NCI-H2107 treated with DMSO at 0.1 percent for 48 hours (cell line): ENCODE results near the gene FMNL1.
"Not testable (repeated sequence)": the region's sequence is repeated elsewhere in the genome, so short reads cannot be mapped to it uniquely, and the experiment has no call there.

Source experiments
- DNase-seq: peaks from one replicate; lab custom pipeline; 2025; ENCODE audit not compliant: unreplicated experiment; lab: John Stamatoyannopoulos, UW

FMNL1 gene, protein sequence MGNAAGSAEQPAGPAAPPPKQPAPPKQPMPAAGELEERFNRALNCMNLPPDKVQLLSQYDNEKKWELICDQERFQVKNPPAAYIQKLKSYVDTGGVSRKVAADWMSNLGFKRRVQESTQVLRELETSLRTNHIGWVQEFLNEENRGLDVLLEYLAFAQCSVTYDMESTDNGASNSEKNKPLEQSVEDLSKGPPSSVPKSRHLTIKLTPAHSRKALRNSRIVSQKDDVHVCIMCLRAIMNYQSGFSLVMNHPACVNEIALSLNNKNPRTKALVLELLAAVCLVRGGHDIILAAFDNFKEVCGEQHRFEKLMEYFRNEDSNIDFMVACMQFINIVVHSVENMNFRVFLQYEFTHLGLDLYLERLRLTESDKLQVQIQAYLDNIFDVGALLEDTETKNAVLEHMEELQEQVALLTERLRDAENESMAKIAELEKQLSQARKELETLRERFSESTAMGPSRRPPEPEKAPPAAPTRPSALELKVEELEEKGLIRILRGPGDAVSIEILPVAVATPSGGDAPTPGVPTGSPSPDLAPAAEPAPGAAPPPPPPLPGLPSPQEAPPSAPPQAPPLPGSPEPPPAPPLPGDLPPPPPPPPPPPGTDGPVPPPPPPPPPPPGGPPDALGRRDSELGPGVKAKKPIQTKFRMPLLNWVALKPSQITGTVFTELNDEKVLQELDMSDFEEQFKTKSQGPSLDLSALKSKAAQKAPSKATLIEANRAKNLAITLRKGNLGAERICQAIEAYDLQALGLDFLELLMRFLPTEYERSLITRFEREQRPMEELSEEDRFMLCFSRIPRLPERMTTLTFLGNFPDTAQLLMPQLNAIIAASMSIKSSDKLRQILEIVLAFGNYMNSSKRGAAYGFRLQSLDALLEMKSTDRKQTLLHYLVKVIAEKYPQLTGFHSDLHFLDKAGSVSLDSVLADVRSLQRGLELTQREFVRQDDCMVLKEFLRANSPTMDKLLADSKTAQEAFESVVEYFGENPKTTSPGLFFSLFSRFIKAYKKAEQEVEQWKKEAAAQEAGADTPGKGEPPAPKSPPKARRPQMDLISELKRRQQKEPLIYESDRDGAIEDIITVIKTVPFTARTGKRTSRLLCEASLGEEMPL

DNA sequence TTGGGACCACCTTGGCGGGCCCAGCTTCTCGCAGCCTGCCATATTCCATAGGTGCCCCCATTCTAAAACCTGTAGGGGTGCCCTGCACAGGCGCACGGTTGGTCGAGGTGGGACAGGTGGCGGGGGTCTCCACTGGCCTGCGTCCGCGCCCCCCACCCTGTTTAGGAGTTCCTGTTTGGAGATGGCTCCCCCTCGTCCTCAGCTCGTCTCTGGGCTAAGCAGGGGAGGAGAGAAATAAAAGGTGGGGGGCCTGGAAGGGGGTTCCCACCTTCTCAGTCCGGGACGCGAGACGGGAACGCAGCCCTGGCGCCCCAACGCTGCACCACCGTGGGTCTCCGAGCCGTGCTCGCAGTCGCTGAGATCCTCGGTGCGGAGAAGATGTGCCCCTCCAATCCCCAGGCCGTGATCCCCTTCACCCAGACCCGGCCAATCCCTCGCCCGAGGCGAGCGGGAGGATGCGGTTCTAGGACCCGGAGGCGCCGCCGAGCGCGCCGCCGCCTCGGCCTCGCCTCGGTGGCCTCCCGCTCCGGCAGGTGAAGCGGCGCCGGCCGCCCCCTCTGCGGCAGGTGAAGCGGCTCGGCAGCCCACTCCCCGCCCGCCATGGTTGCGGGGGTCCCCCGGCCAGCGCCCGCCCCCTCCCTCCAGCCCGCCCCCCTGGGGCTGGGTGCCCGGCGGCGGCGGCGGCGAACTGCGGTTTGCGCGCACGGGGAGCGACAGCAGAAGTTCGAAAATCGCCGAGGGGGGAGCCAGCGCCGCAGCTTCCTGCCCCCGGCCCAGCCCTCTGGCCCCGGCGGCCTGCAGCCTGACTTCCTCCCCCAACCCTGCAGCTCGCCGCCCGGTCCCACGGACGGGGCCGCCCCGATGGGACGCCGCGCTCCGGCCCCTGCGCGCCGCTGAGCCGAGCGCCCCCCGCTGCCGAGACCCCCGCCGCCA, at the start of gene FMNL1:
Gene FMNL1 (plus strand): TSS at position 805 of the 933 bp plus-strand sequence. CDS start 240 bp downstream, outside the sequence.
- DNase-seq, result no peak

DNA sequence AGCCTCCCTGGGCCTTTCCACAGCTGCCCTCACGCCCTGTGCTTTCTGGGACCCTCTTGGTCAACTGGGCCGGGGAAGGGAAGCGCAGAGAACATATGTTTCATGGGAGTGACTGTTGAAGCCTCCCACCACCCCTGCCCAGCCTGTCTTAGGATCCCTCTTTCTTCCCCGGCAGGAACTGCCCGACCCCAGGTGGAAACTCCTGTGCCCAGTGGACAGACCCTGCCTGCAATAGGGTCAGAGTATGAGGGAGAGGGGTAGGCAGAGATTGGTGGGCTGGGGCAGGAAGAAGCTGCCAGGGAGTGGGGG, 49.5 kb upstream of the FMNL1 start:
- no peak for DNase-seq

DNA sequence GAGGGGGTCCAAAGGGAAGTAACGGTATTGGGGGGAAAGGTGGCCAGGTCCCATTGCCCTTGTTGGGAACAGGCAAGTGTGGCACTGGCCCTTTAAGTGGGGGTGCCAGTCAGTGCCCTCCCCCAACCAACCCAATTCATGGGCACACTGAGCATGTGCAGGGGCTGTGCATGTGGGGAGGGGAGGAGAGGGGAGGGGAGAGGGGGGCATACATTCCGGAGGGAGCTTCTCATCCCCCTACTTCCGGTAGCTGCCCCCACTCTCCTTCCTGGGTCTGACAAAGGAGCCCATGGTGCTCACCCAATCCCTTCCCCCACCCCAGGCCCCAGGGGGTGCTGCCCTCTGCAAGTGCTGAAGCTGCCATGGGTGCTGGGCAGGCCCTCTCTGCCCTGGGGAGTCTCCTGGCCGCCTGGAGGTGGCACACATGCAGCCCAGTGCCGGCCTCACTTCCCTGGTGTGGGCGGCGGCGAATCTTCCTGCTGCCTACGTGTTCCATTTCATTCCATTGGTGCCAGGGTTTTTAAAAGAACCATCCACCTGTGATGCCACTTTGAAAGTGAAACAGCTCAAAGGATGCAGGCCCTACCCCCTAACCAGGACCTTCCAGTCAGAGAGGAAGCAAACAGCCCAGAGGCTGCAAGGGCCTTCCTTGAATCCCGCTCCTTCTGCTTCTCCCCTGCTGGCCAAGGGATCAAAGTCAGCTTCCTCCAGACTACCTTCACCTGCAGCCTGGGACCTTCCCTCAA, 49.0 kb upstream of the FMNL1 start:
- DNase-seq, result no peak

DNA sequence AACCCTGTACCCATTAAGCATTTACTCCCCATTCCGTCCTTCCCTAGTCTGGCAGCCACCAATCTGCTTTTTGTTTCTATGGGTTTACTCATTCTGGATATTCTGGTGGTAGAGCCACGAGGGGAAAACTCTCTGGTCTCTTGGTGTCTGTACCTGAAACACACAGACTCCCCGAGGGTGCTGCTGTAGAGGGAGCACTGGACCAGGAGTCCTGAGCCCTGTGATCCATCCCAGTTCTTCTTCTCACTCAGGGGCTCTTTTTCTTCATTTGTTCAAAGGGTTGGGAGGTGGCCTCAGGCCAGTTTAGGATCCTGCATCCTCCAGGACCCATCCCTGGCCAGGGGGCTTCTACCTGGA, 45.9 kb upstream of the FMNL1 start:
- no peak for DNase-seq

DNA sequence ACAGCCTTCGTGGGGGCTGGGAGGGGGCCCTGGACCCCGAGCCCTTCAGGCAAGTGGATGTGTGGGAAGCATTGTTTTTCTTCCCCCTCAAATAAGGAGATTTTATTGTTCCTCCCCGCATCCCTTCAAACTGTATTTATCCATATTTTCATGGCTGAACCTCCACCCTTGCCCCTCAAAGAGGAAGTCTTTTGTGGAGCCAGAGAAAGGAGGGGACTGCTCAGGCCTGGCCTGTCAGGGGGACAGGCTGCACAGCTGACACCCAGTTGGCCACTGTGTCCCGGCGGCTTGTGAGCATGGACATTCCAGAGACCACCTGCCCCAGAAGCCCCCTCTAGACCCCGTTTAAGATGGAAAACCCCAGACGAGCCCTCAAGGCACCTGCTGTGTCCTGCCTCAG, 44.1 kb upstream of the FMNL1 start:
- no peak for DNase-seq

DNA sequence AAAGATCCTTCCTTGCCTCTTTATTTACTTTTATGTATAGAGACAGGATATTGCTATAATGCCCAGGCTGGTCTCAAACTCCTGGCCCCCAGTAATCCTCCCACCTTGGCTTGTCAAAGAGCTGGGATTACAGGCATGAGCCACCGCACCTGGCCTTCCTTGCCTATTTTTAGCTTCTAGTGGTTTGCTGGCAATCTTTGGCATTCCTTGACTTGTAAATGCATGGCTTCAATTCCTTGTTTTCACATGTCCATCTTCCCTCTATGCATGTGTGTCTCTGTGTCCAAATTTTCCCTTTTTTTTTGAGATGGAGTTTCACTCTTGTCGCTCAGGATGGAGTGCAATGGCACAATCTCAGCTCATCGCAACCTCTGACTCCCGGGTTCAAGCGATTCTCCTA, 37.5 kb upstream of the FMNL1 start:
- DNase-seq, result no peak

DNA sequence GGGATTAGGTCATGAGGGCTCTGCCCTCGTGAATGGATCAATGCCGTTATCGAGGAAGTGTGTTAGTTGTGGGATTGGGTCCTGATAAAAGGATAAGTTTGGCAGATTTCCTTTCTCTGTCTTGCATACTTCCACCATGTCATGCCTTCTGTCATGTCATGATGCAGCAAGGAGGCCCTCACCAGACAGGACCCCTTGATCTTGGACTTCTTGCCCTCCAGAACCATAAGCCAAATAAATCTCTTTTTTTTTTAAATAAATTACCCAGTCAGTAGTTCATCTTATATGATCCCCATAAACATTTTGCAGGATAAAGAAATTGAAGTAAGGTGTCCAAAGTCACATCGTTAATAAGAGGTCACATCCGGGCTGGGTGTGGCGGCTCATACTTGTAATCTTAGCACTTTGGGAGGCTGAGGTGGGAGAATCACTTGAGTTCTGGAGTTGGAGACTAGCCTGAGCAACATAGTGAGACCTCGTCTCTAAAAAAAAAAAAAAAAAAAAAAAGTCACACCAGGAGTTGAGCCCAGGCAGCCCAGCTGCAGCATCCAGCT, 34.8 kb upstream of the FMNL1 start:
- no peak for DNase-seq

DNA sequence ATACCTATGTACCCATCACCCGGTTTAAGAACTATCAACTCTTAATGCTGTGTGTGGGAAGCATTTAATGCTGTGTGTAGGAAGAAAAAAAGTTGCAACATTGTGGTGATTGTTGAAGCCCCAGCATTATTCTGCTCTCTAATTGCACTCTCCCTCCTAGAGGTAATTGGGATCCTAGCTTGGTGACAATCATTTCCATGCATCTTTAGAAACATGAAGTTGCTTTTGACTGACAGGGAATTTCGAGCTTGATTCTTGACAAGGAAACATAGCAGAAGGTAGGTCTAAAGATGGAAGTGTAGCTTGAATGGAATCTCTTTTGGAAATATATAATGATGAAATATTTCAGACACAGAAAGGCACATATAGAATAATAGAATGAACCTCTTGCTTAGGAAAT, 32.7 kb upstream of the FMNL1 start:
- no peak for DNase-seq

DNA sequence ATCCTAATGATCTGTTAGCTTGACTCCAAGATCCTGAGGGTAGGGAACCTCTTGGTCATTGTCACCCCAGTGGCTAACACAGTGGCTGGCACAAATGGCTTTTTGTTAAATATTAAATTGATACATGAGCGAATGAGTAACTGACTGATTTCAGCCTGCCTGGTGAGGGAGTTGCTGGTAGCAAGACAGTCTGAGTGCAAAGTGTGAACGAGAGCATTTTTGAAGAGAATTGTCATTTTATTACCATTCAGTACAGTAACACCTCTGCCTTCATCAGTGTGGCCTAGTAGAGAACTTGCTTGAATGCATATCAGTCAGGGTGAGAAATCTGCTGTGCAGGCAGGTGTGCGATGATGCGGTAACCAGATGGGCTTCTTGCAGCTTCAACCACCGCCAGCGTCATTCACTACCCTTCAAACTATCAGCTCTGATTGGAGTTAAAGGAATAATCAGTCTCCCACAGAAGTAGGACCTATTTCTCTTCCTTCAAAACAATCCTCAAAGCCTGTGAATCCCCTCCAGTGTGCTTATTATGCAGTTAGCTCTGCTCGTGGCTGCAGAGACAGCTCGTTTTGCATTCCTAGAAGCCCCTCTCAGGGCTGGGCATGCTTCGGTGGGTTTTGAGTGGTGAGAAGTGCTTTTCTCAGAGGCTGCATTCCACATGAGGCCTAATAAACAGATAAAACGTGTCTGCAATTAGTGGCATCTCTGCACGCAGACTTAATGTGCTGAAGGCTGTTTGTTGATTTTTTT, 31.0 kb upstream of the FMNL1 start:
- DNase-seq, result no peak

DNA sequence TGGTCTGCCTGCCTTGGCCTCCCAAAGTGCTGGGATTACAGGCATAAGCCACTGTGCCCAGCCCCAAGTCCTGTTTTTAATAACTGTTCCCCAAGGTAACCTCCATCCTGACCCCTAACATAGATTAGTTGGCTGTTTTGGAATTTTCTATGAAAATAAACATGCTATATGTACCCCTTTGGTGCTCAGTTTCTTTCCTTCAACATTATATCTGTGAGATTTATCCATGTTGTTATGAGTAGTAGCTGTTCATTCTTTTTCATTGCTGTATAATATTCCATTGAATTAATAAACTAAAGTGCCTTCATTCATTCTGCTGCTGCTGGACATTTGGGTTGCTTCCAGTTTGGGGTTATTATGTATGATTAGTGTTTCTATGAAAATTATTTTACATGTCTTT, 26.3 kb upstream of the FMNL1 start:
- DNase-seq, result no peak

DNA sequence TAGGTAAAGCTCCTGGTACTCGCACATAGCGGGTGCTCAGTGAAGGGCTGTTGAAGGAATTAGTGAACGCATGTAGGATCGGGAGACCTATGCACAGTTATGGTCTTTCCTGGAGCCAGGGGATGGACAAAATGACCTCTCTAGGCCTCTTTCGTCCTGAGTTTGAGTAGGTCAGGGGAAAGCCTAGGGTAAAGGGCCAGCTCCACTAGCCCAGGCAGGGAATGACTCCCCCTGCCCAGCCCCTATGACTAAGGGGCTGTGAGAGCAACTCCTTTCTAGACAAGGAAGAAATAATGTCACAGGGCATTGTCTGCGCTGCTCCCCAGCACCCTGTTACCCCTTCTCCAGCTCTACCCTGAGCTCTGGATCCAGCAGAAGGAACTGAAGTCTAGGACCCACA, 24.6 kb upstream of the FMNL1 start:
- DNase-seq, result no peak

DNA sequence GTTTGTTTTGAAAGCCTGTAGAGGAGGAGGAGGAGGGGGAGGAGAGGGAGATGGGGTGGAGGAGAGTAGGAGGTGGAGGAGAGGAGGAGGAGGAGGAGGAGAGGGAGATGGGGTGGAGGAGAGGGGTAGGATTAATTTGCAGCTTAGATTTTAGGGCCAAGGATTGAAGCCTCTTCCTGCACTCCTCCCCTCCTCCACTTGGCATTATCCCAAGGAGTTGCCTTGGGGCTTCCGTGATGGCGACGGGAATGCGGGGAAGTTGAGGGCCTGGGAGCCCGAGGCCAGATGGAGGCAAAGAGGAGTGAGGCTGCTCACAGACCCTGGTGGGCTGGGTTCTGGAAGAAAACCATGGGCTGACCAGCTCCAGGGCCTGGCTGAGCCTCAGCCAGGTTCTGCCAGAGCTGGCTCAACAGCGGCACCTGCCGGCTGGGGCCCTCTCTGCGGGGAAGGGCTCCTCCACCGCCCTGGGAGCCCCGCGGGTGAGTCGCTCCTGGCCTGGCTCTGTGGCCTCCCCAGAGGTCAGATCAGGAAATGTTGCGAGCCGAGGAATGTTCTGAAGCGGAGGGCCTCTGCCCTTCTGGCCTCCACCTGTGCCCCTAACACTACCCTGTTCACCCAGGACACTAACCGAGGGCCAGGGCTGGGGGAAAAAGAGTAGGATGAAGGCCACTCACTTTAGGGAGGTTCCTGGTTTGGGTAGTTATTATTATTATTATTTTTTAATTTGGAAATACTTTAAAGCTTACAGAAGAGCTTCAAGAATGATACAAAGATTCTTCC, 23.9 kb upstream of the FMNL1 start:
- peak; percentile 52 for DNase-seq

DNA sequence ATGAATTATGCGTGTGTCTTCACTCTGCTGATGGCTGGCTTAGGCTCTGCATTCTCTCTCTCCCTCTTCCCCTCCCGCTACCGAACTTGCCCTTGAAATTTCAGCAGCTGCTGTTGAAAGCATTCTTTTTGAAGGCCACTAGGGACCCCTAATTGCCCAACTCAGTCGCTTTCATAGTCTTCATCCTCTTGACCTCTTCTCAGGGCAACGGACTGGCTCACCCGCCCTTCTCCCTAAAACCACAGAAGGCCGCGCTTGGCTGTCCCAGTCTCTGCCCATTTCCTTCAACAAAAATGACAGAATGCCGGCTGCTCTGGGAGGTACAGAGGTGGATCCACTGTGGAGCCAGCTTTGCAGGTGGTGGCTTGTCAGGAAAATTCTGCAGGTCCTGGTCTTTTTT, 21.0 kb upstream of the FMNL1 start:
- DNase-seq, result no peak

DNA sequence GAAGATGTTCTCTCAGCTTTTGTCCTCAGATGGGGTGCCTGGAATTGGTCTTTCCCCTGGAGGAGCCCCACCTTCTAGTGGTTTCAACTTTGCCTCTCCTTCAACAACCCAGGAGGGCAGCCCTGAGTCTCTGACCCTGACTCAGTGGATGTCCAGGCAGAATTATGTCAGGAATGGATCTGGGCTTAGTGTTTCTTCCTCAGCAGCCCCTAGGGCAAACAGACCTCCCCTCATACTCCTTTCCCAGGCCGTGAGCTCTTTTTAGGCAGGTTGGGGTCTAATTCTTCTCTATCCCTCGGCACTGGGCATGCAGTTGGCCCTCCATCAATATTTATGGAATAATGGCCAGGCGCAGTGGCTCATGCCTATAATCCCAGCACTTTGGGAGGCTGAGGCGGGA, 20.2 kb upstream of the FMNL1 start:
- DNase-seq, result no peak

DNA sequence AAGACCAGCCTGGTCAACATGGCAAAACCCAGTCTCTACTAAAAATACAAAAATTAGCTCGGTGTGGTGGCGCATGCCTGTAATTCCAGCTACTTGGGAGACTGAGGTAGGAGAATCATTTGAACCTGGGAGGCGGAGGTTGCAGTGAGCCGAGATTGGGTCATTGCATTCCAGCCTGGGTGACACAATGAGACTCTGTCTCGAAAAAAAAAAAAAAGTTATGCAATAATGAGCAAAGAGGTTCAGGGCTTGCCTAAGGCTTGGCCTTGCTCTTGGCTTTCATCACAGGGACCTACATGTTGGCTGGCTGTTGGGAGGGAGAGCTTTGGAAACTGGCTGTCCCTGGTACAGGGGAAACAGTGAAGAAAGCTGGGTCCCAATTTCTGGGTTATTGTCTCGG, 19.8 kb upstream of the FMNL1 start:
- not testable (repeated sequence) for DNase-seq

DNA sequence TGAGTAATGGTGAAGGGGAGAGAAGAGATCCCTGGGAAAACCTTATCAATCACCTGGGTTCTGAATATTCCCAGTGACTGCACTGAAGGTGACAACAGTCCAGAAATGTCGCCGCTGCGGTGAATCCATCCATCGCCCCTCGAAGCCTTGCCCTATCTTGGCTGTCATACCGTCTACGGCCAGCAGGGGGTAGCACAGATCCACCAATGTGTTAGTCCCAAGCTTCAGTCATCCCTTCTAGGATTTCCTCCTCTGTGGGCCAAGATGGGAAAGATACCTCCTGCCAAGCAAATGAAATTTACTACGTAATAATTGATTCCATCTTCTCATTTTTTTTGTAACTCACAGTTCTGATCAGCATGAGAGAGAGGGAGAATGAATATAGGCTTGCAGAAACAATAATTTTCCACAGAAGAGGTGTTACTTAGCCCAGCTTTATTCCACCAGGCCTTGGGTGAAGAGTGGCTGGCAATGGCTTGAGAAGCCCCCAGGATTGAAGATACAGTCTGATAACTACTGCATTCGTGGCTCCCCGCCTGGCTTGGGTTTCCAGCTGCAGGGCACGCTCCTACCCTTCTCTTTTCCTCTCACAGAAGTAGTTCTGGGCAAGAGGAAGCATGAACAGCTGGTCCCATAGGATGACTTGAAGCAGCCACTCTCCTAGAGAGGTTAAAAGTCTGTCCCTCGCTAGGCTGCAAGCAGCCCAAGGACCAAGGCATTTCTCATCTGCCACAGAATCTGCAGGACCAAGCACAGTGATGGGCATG, 2.6 kb upstream of the FMNL1 start:
- peak; percentile 77 for DNase-seq

DNA sequence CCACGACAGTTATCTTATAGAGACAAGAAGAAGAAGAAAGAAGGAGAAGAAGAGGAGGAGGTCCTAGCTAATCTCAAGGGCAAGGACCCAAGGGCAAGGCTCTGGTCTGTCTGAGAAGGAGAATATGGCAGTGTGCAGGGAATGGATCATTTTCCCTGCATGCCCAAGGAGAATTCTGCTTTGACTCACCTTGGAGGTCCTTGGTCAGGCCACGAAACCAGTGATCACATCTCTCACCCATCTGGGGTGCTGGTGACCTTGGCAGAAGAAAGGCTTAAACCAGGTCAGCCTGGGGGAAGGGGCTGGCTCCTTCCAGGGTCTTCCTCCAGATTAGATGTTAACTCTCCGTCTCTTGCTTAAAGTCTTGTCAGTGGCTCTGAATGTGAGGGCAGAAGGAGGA, 1.6 kb upstream of the FMNL1 start:
- no peak for DNase-seq

DNA sequence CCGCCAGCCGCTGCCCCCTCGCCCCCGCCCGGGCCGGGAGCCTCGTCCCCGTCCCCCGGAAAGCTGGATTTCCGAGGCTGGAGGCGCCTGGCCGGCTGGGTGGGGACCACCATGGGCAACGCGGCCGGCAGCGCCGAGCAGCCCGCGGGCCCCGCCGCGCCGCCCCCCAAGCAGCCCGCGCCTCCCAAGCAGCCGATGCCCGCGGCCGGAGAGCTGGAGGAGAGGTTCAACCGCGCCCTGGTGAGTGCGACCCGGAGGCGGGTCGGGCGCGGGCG, 266 bp downstream of the FMNL1 start:
- DNase-seq, result no peak
